HG02571 (cell line): ENCODE results near the gene HOXA5.

Experiments
- ATAC-seq: cut with Tn5 transposase; IDR thresholded peaks from one replicate; pipeline ENCODE4 v1.9.1; 2021; ENCODE audit warnings: mild to moderate bottlenecking, moderate library complexity; ENCODE audit not compliant: unreplicated experiment

Gene HOXA5

GRCh38 chr7:27172315-27172774 is 28.9 kb upstream of the HOXA5 start:
- no peak for ATAC-seq

- ATAC-seq = no peak
Measured at GRCh38 chr7:27171637-27172314, 28.3 kb upstream of the HOXA5 start.

- no peak for ATAC-seq
Measured at GRCh38 chr7:27171325-27171636, 27.8 kb upstream of the HOXA5 start.

- ATAC-seq = no peak
Measured at GRCh38 chr7:27170426-27171324, 27.2 kb upstream of the HOXA5 start.

- no peak for ATAC-seq
Measured at GRCh38 chr7:27169658-27170425, 26.4 kb upstream of the HOXA5 start.

- ATAC-seq = no peak
Measured at GRCh38 chr7:27168265-27168947, 24.9 kb upstream of the HOXA5 start.

- ATAC-seq = no peak
Measured at GRCh38 chr7:27167916-27168264, 24.4 kb upstream of the HOXA5 start.

- ATAC-seq = no peak
Measured at GRCh38 chr7:27166531-27167505, 23.3 kb upstream of the HOXA5 start.

GRCh38 chr7:27165996-27166530 is 22.6 kb upstream of the HOXA5 start:
- no peak for ATAC-seq

- no peak for ATAC-seq
Measured at GRCh38 chr7:27165089-27165995, 21.9 kb upstream of the HOXA5 start, which contains the start of gene HOXA9. HOXA9 (minus strand) TSS chr7:27165537; CDS start chr7:27165457, 80 bp downstream.

GRCh38 chr7:27164367-27165088 is 21.0 kb upstream of the HOXA5 start:
- no peak for ATAC-seq

- no peak for ATAC-seq
Measured at GRCh38 chr7:27164045-27164366, 20.5 kb upstream of the HOXA5 start.

- ATAC-seq = no peak
Measured at GRCh38 chr7:27163288-27164044, 20.0 kb upstream of the HOXA5 start.

GRCh38 chr7:27162561-27163287 is 19.2 kb upstream of the HOXA5 start:
- no peak for ATAC-seq

- ATAC-seq = no peak
Measured at GRCh38 chr7:27161721-27162560, 18.5 kb upstream of the HOXA5 start.
